Neural progenitor cell (in vitro differentiated cells): ENCODE results near the gene SURF1. TPM values are rescaled to one million over a fixed set of nuclear protein-coding genes. Genes with fewer than 3 reads are reported as not detected.

Experiments used
- DNase-seq: peaks from one replicate; pipeline ENCODE4 v3.0.0-alpha.2; 2016; ENCODE audit warnings: low spot score
- H2AFZ ChIP-seq: fragments of 200-600 bp; sonication (generic); replicated peaks from 2 replicates; pipeline ENCODE4 v1.6.1; 2016; ENCODE audit warnings: antibody characterized with exemption
- H3F3A ChIP-seq: fragments of 200-600 bp; sonication (generic); 2 replicates; pipeline ENCODE4 v1.6.1; 2016; ENCODE audit warnings: antibody characterized with exemption, low read depth
- H3K27ac ChIP-seq: fragments of 200-600 bp; sonication (generic); 2 replicates; pipeline ENCODE4 v1.5.1; 2016; ENCODE audit warnings: mild to moderate bottlenecking
- H3K27me3 ChIP-seq: fragments of 200-600 bp; sonication (generic); 2 replicates; pipeline ENCODE4 v1.6.1; 2016; ENCODE audit warnings: mild to moderate bottlenecking, moderate library complexity
- H3K36me3 ChIP-seq: fragments of 200-600 bp; sonication (generic); 2 replicates; pipeline ENCODE4 v1.5.1; 2016
- H3K4me1 ChIP-seq: fragments of 200-600 bp; sonication (generic); 2 replicates; pipeline ENCODE4 v1.6.1; 2016; ENCODE audit warnings: mixed run types
- H3K4me2 ChIP-seq: fragments of 200-600 bp; sonication (generic); 2 replicates; pipeline ENCODE4 v1.6.1; 2016
- H3K4me3 ChIP-seq: fragments of 200-600 bp; sonication (generic); 2 replicates; pipeline ENCODE4 v1.5.1; 2016
- H3K79me2 ChIP-seq: fragments of 200-600 bp; sonication (generic); 2 replicates; pipeline ENCODE4 v1.6.1; 2016; ENCODE audit warnings: low read depth
- H3K9ac ChIP-seq: fragments of 200-600 bp; sonication (generic); 2 replicates; pipeline ENCODE4 v1.6.1; 2016
- H3K9me3 ChIP-seq: fragments of 200-600 bp; sonication (generic); 2 replicates; pipeline ENCODE4 v1.5.1; 2016; ENCODE audit warnings: low read depth
- H4K20me1 ChIP-seq: fragments of 200-600 bp; sonication (generic); 2 replicates; pipeline ENCODE4 v1.6.1; 2016; ENCODE audit warnings: low read depth
- H3K27ac Mint-ChIP-seq: 3 replicates; pipeline ENCODE4 v1.8.0; 2021; ENCODE audit warnings: mixed read lengths
- H3K27me3 Mint-ChIP-seq: 2 replicates; pipeline ENCODE4 v1.8.0; 2022; ENCODE audit warnings: low read depth, mild to moderate bottlenecking, inconsistent platforms, moderate library complexity, mixed read lengths; ENCODE audit not compliant: insufficient read depth
- H3K36me3 Mint-ChIP-seq: 3 replicates; pipeline ENCODE4 v1.8.0; 2021; ENCODE audit warnings: mixed read lengths
- H3K4me1 Mint-ChIP-seq: 3 replicates; pipeline ENCODE4 v1.8.0; 2021; ENCODE audit warnings: mixed read lengths
- H3K4me3 Mint-ChIP-seq: 3 replicates; pipeline ENCODE4 v1.8.0; 2021; ENCODE audit warnings: mild to moderate bottlenecking, moderate library complexity, mixed read lengths
- H3K9me3 Mint-ChIP-seq: 3 replicates; pipeline ENCODE4 v1.8.0; 2020; ENCODE audit warnings: mixed read lengths
- CTCF ChIP-seq: fragments of 200-600 bp; sonication (generic); IDR thresholded peaks from 2 replicates; pipeline ENCODE4 v1.5.1; 2017; ENCODE audit warnings: antibody characterized with exemption, mild to moderate bottlenecking
- EZH2 ChIP-seq: fragments of 200-600 bp; sonication (generic); IDR thresholded peaks from 2 replicates; pipeline ENCODE4 v1.6.1; 2017; ENCODE audit warnings: antibody characterized with exemption, mild to moderate bottlenecking, moderate library complexity
- EZH2phosphoT487 ChIP-seq: fragments of 200-600 bp; sonication (generic); IDR thresholded peaks from 2 replicates; pipeline ENCODE4 v1.6.1; 2017; ENCODE audit warnings: antibody characterized with exemption
- total RNA-seq: library from RNA; depleted of rRNA; stranded (reverse); fragments of >200 nt; gene quantifications from 2 replicates; pipeline ENCODE4 v1.2.3, GENCODE V29; 2015; ENCODE audit warnings: low replicate concordance

The SURF1 gene
- total RNA-seq, 1 donor from 2014 or later = 31.0 TPM

GRCh38 chr9:133347985-133348717 is 8.1 kb downstream of the SURF1 start, which contains the start of the genes MED22 and RPL7A:
Gene MED22, minus strand, starts transcription at chr9:133348131. Its CDS starts 1,469 bp downstream, at chr9:133346662.
Gene RPL7A, plus strand, starts transcription at chr9:133348218. Its CDS starts 26 bp downstream, at chr9:133348244.
- Histone ChIP-seq H4K20me1 (peaks cover 64% of the 10 kb centered on the region), H3K4me3 (peak within 1 kb of the TSS; percentile 77), H3K36me3 (peaks cover 23% of the 10 kb centered on the region), H3F3A (peaks cover 52% of the 10 kb centered on the region), H3K27ac (peak within 1 kb of the TSS; percentile 97), H3K4me1 (peaks cover 15% of the 10 kb centered on the region), H3K9me3 (no peaks in the 10 kb centered on the region), H3K4me2 (peak within 1 kb of the TSS; percentile 100), H3K9ac (peak within 1 kb of the TSS; percentile 99), H3K27me3 (no peaks in the 10 kb centered on the region), H3K79me2 (peaks cover 54% of the 10 kb centered on the region), H2AFZ (peak within 1 kb of the TSS; percentile 57)
- peaks cover 18% of the 10 kb centered on the region for H3K27me3 Mint-ChIP-seq
- H3K27ac Mint-ChIP-seq = peak within 1 kb of the TSS; percentile 99
- TF ChIP-seq EZH2phosphoT487 (no peak), CTCF (no peak), EZH2 (no peak)
- peak within 1 kb of the TSS; percentile 98 for H3K4me3 Mint-ChIP-seq
- peak; percentile 97 for DNase-seq
- no peaks in the 10 kb centered on the region for H3K9me3 Mint-ChIP-seq
- peaks cover 33% of the 10 kb centered on the region for H3K36me3 Mint-ChIP-seq
- H3K4me1 Mint-ChIP-seq = peaks cover 25% of the 10 kb centered on the region

- H3K27ac Mint-ChIP-seq = no peak overlapping the region
- H3K27ac ChIP-seq = no peak overlapping the region
- H3K4me2 ChIP-seq = peak overlapping the region; percentile 88
- peak overlapping the region; percentile 75 for H3K9ac ChIP-seq
- no peaks in the 10 kb centered on the region for H3K9me3 ChIP-seq
- H3K36me3 Mint-ChIP-seq = peaks cover 30% of the 10 kb centered on the region
- no peaks in the 10 kb centered on the region for H3K9me3 Mint-ChIP-seq
- peaks cover 23% of the 10 kb centered on the region for H3K36me3 ChIP-seq
- H3K4me1 ChIP-seq = peaks cover 15% of the 10 kb centered on the region
- H2AFZ ChIP-seq = no peak overlapping the region
- peaks cover 18% of the 10 kb centered on the region for H3K27me3 Mint-ChIP-seq
- peak; percentile 81 for DNase-seq
- peak overlapping the region; percentile 98 for H3K4me3 Mint-ChIP-seq
- H4K20me1 ChIP-seq = peaks cover 65% of the 10 kb centered on the region
- peak overlapping the region; percentile 77 for H3K4me3 ChIP-seq
- peaks cover 54% of the 10 kb centered on the region for H3K79me2 ChIP-seq
- H3K27me3 ChIP-seq = no peaks in the 10 kb centered on the region
- peaks cover 50% of the 10 kb centered on the region for H3F3A ChIP-seq
- H3K4me1 Mint-ChIP-seq = peaks cover 25% of the 10 kb centered on the region
- TF ChIP-seq EZH2phosphoT487 = no peak
- no peak for TF ChIP-seq EZH2
- no peak for TF ChIP-seq CTCF
Measured at GRCh38 chr9:133347515-133347984, 8.7 kb downstream of the SURF1 start.

DNA sequence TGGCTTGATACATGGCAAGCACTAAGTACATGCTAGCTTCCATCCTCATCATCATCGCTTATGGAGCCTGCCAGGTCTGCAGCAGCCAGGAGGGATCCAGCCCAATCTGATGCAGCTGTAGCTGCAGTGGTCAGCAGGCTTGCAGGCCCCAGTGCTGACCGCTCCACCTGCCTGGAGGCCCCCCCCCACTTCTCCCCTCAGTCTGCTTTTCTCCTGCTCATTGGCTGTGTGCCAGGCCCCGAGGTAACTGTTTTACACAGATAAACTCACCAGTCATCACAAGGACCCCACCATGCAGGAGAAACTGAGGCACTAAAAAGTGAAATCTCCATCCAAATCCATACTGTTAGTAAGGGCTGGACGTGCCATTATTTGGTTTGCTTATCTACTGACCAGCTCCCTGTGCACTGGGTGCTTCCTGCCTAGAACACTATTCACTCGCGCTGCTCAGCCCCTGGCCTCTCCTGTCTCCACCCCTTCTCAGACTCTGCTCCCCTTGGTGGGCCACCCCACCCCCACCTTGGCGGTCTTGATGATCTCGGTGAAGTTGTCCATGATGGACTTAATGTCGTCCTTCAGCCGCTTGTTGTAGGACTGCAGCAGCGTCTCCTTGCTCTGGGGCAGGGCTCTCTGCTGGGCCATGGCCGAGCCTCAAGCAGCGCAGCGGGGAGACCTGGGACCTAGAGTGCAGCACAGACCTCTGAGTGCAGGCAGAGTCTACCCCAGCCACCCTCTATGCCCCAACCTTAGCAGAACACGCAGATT is 10.1 kb downstream of the SURF1 start:
- Histone ChIP-seq H3K9ac (no peak overlapping the region), H3K4me3 (peak overlapping the region; percentile 77), H3K36me3 (peaks cover 22% of the 10 kb centered on the region), H3K4me1 (peaks cover 15% of the 10 kb centered on the region), H3K79me2 (peaks cover 54% of the 10 kb centered on the region), H3K27me3 (no peaks in the 10 kb centered on the region), H3F3A (peaks cover 37% of the 10 kb centered on the region), H4K20me1 (peaks cover 56% of the 10 kb centered on the region), H3K9me3 (no peaks in the 10 kb centered on the region), H3K27ac (no peak overlapping the region), H3K4me2 (peak overlapping the region; percentile 88), H2AFZ (no peak overlapping the region)
- H3K4me3 Mint-ChIP-seq = peak overlapping the region; percentile 98
- no peaks in the 10 kb centered on the region for H3K9me3 Mint-ChIP-seq
- peaks cover 25% of the 10 kb centered on the region for H3K4me1 Mint-ChIP-seq
- no peak for DNase-seq
- peaks cover 25% of the 10 kb centered on the region for H3K36me3 Mint-ChIP-seq
- H3K27ac Mint-ChIP-seq = no peak overlapping the region
- TF ChIP-seq CTCF (no peak), EZH2phosphoT487 (no peak), EZH2 (no peak)
- peaks cover 16% of the 10 kb centered on the region for H3K27me3 Mint-ChIP-seq
